HG03432 (cell line): ENCODE data around the gene PNPT1.
A peak's percentile ranks its signal among the peaks of the same experiment; 100 is the strongest.

Experiments used
- ATAC-seq: cut with Tn5 transposase; IDR thresholded peaks from one replicate; pipeline ENCODE4 v1.9.1; 2021; ENCODE audit warnings: mild to moderate bottlenecking, moderate library complexity; ENCODE audit not compliant: unreplicated experiment

Gene PNPT1

GRCh38 chr2:55672630-55673029 lies 21.0 kb downstream of the PNPT1 start:
- ATAC-seq: no peak

- ATAC-seq: no peak
Measured at GRCh38 chr2:55668956-55669355, 24.7 kb downstream of the PNPT1 start.

- ATAC-seq: no peak
Measured at GRCh38 chr2:55653255-55653654, 40.4 kb downstream of the PNPT1 start.

GRCh38 chr2:55649211-55649610 lies 44.4 kb downstream of the PNPT1 start:
- no peak for ATAC-seq

- no peak for ATAC-seq
Measured at GRCh38 chr2:55636831-55637230, 56.8 kb downstream of the PNPT1 start.

GRCh38 chr2:55628931-55629330 lies 64.7 kb downstream of the PNPT1 start:
- ATAC-seq: no peak

- ATAC-seq: no peak
Measured at GRCh38 chr2:55627915-55628314, 65.7 kb downstream of the PNPT1 start.

- no peak for ATAC-seq
Measured at GRCh38 chr2:55621802-55622201, 71.8 kb downstream of the PNPT1 start.

- no peak for ATAC-seq
Measured at GRCh38 chr2:55620123-55620779, 73.4 kb downstream of the PNPT1 start.

GRCh38 chr2:55618275-55619055 lies 75.2 kb downstream of the PNPT1 start:
- ATAC-seq: peak; percentile 44

GRCh38 chr2:55618025-55618274 lies 75.7 kb downstream of the PNPT1 start:
- no peak for ATAC-seq

GRCh38 chr2:55617175-55618024 lies 76.2 kb downstream of the PNPT1 start, which contains the start of gene PPP4R3B:
TSS of gene PPP4R3B (minus strand) at chr2:55617622. CDS start at chr2:55617285, 337 bp downstream.
- peak; percentile 90 for ATAC-seq

- peak; percentile 15 for ATAC-seq
Measured at GRCh38 chr2:55616551-55617174, 77.0 kb downstream of the PNPT1 start.

GRCh38 chr2:55611997-55612396 lies 81.6 kb downstream of the PNPT1 start:
- ATAC-seq: no peak

GRCh38 chr2:55610954-55611743 lies 82.5 kb downstream of the PNPT1 start:
- no peak for ATAC-seq

- ATAC-seq: no peak
Measured at GRCh38 chr2:55609938-55610578, 83.6 kb downstream of the PNPT1 start.

GRCh38 chr2:55609193-55609794 lies 84.3 kb downstream of the PNPT1 start:
- ATAC-seq: no peak

- no peak for ATAC-seq
Measured at GRCh38 chr2:55607717-55608116, 85.9 kb downstream of the PNPT1 start.

GRCh38 chr2:55604027-55604565 lies 89.5 kb downstream of the PNPT1 start:
- no peak for ATAC-seq
